Suprapubic skin (tissue), 4 donors: ENCODE measurements around the gene RAB21. TPM values are rescaled to one million over a fixed set of nuclear protein-coding genes. Genes with fewer than 3 reads are reported as not detected.

Experiments
- DNase-seq, 2 donors: peaks; one replicate each; pipeline ENCODE4 v3.0.0-alpha.2; 2019; ENCODE audit warnings: low spot score in 2 of 2
- H3K27ac ChIP-seq: fragments of 200-600 bp; sonication (generic); one replicate; pipeline ENCODE4 v1.5.1; 2019
- H3K27me3 ChIP-seq: fragments of 200-600 bp; sonication (generic); one replicate; pipeline ENCODE4 v1.5.1; 2019
- H3K36me3 ChIP-seq: fragments of 200-600 bp; sonication (generic); one replicate; pipeline ENCODE4 v1.5.1; 2019
- H3K4me1 ChIP-seq: fragments of 200-600 bp; sonication (generic); one replicate; pipeline ENCODE4 v1.5.1; 2019
- H3K4me3 ChIP-seq: fragments of 200-600 bp; sonication (generic); one replicate; pipeline ENCODE4 v1.5.1; 2019; ENCODE audit warnings: mild to moderate bottlenecking
- H3K9me3 ChIP-seq: fragments of 200-600 bp; sonication (generic); one replicate; pipeline ENCODE4 v1.5.1; 2019
- EP300 ChIP-seq: sonication (generic); formaldehyde crosslinking; IDR thresholded peaks from one replicate; pipeline ENCODE4 v1.6.1; 2017; ENCODE audit warnings: antibody characterized with exemption
- POLR2A ChIP-seq, 2 donors: fragments of 450-650 bp; IDR thresholded peaks; one replicate each; pipeline ENCODE4 v1.6.1; 2017; ENCODE audit warnings: antibody characterized with exemption in 2 of 2, mild to moderate bottlenecking in 2 of 2, moderate library complexity in 2 of 2
- POLR2AphosphoS5 ChIP-seq, 3 donors: sonication (generic); formaldehyde crosslinking; IDR thresholded peaks; one replicate each; pipeline ENCODE4 v1.6.1; 2017; ENCODE audit warnings: antibody characterized with exemption in 3 of 3
- WGBS: methylation state at CpG from one replicate; pipeline ENCODE4 v1.1.5; 2018; 5-methylcytosine and 5-hydroxymethylcytosine counted together
- total RNA-seq, 4 donors: library from RNA; depleted of rRNA; stranded (reverse); fragments of >200 nt; gene quantifications; one replicate each; pipeline ENCODE4 v1.1.0, GENCODE V29; 2016
- TF ChIP-seq, protein P1 (sequence below), 2 donors: fragments of 200-600 bp in 1 of 2; fragments of 450-650 bp in 1 of 2; sonication (generic) in 1 of 2; IDR thresholded peaks; one replicate each; pipeline ENCODE4 v1.5.1; 2016 to 2019; ENCODE audit warnings: antibody characterized with exemption in 2 of 2, mild to moderate bottlenecking in 1 of 2, moderate library complexity in 1 of 2

The RAB21 gene
- total RNA-seq, 4 donors from 2014 or later = 13.7 to 38.5 (median 32.2) TPM

GRCh38 chr12:71771069-71771468, 16.4 kb downstream of the RAB21 start:
- TF ChIP-seq, protein P1, sequence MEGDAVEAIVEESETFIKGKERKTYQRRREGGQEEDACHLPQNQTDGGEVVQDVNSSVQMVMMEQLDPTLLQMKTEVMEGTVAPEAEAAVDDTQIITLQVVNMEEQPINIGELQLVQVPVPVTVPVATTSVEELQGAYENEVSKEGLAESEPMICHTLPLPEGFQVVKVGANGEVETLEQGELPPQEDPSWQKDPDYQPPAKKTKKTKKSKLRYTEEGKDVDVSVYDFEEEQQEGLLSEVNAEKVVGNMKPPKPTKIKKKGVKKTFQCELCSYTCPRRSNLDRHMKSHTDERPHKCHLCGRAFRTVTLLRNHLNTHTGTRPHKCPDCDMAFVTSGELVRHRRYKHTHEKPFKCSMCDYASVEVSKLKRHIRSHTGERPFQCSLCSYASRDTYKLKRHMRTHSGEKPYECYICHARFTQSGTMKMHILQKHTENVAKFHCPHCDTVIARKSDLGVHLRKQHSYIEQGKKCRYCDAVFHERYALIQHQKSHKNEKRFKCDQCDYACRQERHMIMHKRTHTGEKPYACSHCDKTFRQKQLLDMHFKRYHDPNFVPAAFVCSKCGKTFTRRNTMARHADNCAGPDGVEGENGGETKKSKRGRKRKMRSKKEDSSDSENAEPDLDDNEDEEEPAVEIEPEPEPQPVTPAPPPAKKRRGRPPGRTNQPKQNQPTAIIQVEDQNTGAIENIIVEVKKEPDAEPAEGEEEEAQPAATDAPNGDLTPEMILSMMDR (IDR thresholded peaks at IDR 0.05) = no peak
- TF ChIP-seq POLR2AphosphoS5 (IDR thresholded peaks at IDR 0.05) (no peak), EP300 (no peak), POLR2A (IDR thresholded peaks at IDR 0.05) (no peak)
- whole genome bisulfite sequencing = 79% methylated on average over 2 of the region's 2 CpGs
- no peak overlapping the region for H3K27ac ChIP-seq

GRCh38 chr12:71772735-71773134, 18.1 kb downstream of the RAB21 start:
- Histone ChIP-seq H3K9me3 (no peaks in the 10 kb centered on the region), H3K27ac (no peak overlapping the region), H3K36me3 (peaks cover 35% of the 10 kb centered on the region), H3K27me3 (no peaks in the 10 kb centered on the region), H3K4me3 (no peak overlapping the region), H3K4me1 (peaks cover 12% of the 10 kb centered on the region)
- TF ChIP-seq POLR2AphosphoS5 (IDR thresholded peaks at IDR 0.05) (no peak), EP300 (no peak), POLR2A (IDR thresholded peaks at IDR 0.05) (no peak)
- TF ChIP-seq, protein P1 (IDR thresholded peaks at IDR 0.05) = no peak
- no peak for DNase-seq

More at GRCh38 chr12:71771069-71771468, 16.4 kb downstream of the RAB21 start:
- no peak for DNase-seq
- Histone ChIP-seq H3K9me3 (no peaks in the 10 kb centered on the region), H3K4me1 (peaks cover 20% of the 10 kb centered on the region), H3K27me3 (no peaks in the 10 kb centered on the region), H3K4me3 (no peak overlapping the region), H3K36me3 (peaks cover 35% of the 10 kb centered on the region)

- TF ChIP-seq, protein P1 (IDR thresholded peaks at IDR 0.05) = peak; percentile 43 to 46
- no peak for TF ChIP-seq EP300
- 14% methylated on average over 3 of the region's 3 CpGs for WGBS
- Histone ChIP-seq H3K9me3 (no peaks in the 10 kb centered on the region), H3K27ac (no peak overlapping the region), H3K4me3 (no peak overlapping the region), H3K27me3 (no peaks in the 10 kb centered on the region), H3K36me3 (peaks cover 23% of the 10 kb centered on the region), H3K4me1 (no peaks in the 10 kb centered on the region)
- no peak for DNase-seq
These were observed 25.7 kb downstream of the RAB21 start for GRCh38 chr12:71780237-71780822.

GRCh38 chr12:71782017-71782416, 27.4 kb downstream of the RAB21 start:
- Histone ChIP-seq H3K4me1 (no peaks in the 10 kb centered on the region), H3K27ac (no peak overlapping the region), H3K36me3 (peaks cover 40% of the 10 kb centered on the region), H3K9me3 (no peaks in the 10 kb centered on the region), H3K4me3 (no peak overlapping the region), H3K27me3 (no peaks in the 10 kb centered on the region)
- WGBS = 72% methylated on average over 4 of the region's 4 CpGs
- no peak for DNase-seq
- TF ChIP-seq EP300 = no peak
- TF ChIP-seq, protein P1 (IDR thresholded peaks at IDR 0.05) = no peak
- no peak for TF ChIP-seq POLR2A (IDR thresholded peaks at IDR 0.05)
- no peak for TF ChIP-seq POLR2AphosphoS5 (IDR thresholded peaks at IDR 0.05)

DNA sequence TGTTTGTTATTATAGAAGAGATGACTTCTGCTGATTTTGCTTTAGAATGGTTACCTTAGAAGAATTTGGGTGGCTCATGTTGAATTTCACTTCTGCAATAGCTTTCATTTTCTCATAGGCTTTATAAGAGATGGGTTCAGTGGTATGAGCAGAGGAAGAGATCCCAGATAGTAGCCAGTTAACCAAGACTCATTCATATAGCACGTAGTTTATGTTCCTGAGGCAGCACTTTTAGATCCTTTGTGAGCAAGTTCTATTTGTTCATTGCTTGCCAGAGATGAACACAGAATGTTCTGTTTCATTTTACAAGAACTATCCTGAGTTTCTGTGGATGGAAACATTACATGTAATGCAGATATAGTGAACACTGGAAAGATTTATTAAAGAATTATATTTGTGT, 32.2 kb downstream of the RAB21 start:
- TF ChIP-seq EP300 = no peak
- no peak for TF ChIP-seq POLR2A (IDR thresholded peaks at IDR 0.05)
- TF ChIP-seq, protein P1 (IDR thresholded peaks at IDR 0.05) = no peak
- TF ChIP-seq POLR2AphosphoS5 (IDR thresholded peaks at IDR 0.05) = no peak
- H3K27me3 ChIP-seq = no peaks in the 10 kb centered on the region
- peaks cover 36% of the 10 kb centered on the region for H3K36me3 ChIP-seq
- no peaks in the 10 kb centered on the region for H3K9me3 ChIP-seq
- DNase-seq = no peak
- 75% methylated on average over 1 of the region's 1 CpG for WGBS
- no peak overlapping the region for H3K27ac ChIP-seq
- no peak overlapping the region for H3K4me3 ChIP-seq
- no peaks in the 10 kb centered on the region for H3K4me1 ChIP-seq
